ENCODE results near the gene RNF130. TPM values are rescaled to one million over a fixed set of nuclear protein-coding genes. Genes with fewer than 3 reads are reported as not detected.

The RNF130 gene
- total RNA-seq, 1 experiment from 2014 or later: 31.8 TPM

GRCh38 chr5:179955630-179956029, 115.9 kb downstream of the RNF130 start:
- H3K27ac Mint-ChIP-seq (ENCODE audit: low read depth, unreplicated experiment): no peak overlapping the region
- no peak overlapping the region for H3K4me3 Mint-ChIP-seq (ENCODE audit: unreplicated experiment)
- POLR2A ChIA-PET: interaction anchor here (1.1 kb wide), 1 partner anchor 15 kb away, joined by 6 read pairs; no protein-coding TSS in a partner anchor
- intact Hi-C loops (cut with micrococcal nuclease): no loop called here
- no peaks in the 10 kb centered on the region for H3K9me3 Mint-ChIP-seq (ENCODE audit: unreplicated experiment)
- H3K4me1 Mint-ChIP-seq (ENCODE audit: insufficient read depth, unreplicated experiment): peaks cover 5% of the 10 kb centered on the region
- no peak for TF ChIP-seq CTCF (IDR thresholded peaks at IDR 0.05; ENCODE audit: unreplicated experiment)
- no peak for DNase-seq (ENCODE audit: unreplicated experiment)
- no TSS peak for BruUV-seq (replicated peaks)
- CTCF ChIA-PET: interaction anchor here (0.7 to 0.8 kb wide), 2 partner anchors 93 to 142 kb away, joined by 3 to 5 read pairs; no protein-coding TSS in a partner anchor
- no peaks in the 10 kb centered on the region for H3K27me3 Mint-ChIP-seq (ENCODE audit: insufficient read depth, unreplicated experiment)
- peaks cover 15% of the 10 kb centered on the region for H3K36me3 Mint-ChIP-seq (ENCODE audit: insufficient read depth, unreplicated experiment)

- no peak for TF ChIP-seq CTCF (IDR thresholded peaks at IDR 0.05; ENCODE audit: unreplicated experiment)
- CTCF ChIA-PET: interaction anchor here (0.7 kb wide), 1 partner anchor 142 kb away, joined by 5 read pairs; no protein-coding TSS in a partner anchor
- Mint-ChIP-seq H3K4me1 (ENCODE audit: insufficient read depth, unreplicated experiment) (peaks cover 5% of the 10 kb centered on the region), H3K27ac (ENCODE audit: low read depth, unreplicated experiment) (no peak overlapping the region), H3K9me3 (ENCODE audit: unreplicated experiment) (no peaks in the 10 kb centered on the region), H3K27me3 (ENCODE audit: insufficient read depth, unreplicated experiment) (no peaks in the 10 kb centered on the region), H3K36me3 (ENCODE audit: insufficient read depth, unreplicated experiment) (peaks cover 19% of the 10 kb centered on the region), H3K4me3 (ENCODE audit: unreplicated experiment) (no peak overlapping the region)
- DNase-seq (ENCODE audit: unreplicated experiment): no peak
- intact Hi-C loops (cut with micrococcal nuclease): no loop called here
- BruUV-seq (replicated peaks): no TSS peak
- POLR2A ChIA-PET: no interaction called here
Measured at GRCh38 chr5:179955062-179955461, 116.5 kb downstream of the RNF130 start.

- Mint-ChIP-seq H3K27me3 (ENCODE audit: insufficient read depth, unreplicated experiment) (no peaks in the 10 kb centered on the region), H3K4me1 (ENCODE audit: insufficient read depth, unreplicated experiment) (peaks cover 5% of the 10 kb centered on the region), H3K4me3 (ENCODE audit: unreplicated experiment) (no peak overlapping the region), H3K9me3 (ENCODE audit: unreplicated experiment) (no peaks in the 10 kb centered on the region), H3K27ac (ENCODE audit: low read depth, unreplicated experiment) (no peak overlapping the region), H3K36me3 (ENCODE audit: insufficient read depth, unreplicated experiment) (peaks cover 19% of the 10 kb centered on the region)
- no TSS peak for BruUV-seq (replicated peaks)
- CTCF ChIA-PET: no interaction called here
- intact Hi-C loops (cut with micrococcal nuclease): no loop called here
- POLR2A ChIA-PET: no interaction called here
- DNase-seq (ENCODE audit: unreplicated experiment): peak; percentile 41
- TF ChIP-seq CTCF (IDR thresholded peaks at IDR 0.05; ENCODE audit: unreplicated experiment): no peak
Measured at GRCh38 chr5:179954434-179954833, 117.1 kb downstream of the RNF130 start.

GRCh38 chr5:179953987-179954386, 117.6 kb downstream of the RNF130 start:
- Mint-ChIP-seq H3K4me3 (ENCODE audit: unreplicated experiment) (no peak overlapping the region), H3K4me1 (ENCODE audit: insufficient read depth, unreplicated experiment) (peaks cover 5% of the 10 kb centered on the region), H3K36me3 (ENCODE audit: insufficient read depth, unreplicated experiment) (peaks cover 19% of the 10 kb centered on the region), H3K27ac (ENCODE audit: low read depth, unreplicated experiment) (no peak overlapping the region), H3K27me3 (ENCODE audit: insufficient read depth, unreplicated experiment) (no peaks in the 10 kb centered on the region), H3K9me3 (ENCODE audit: unreplicated experiment) (no peaks in the 10 kb centered on the region)
- DNase-seq (ENCODE audit: unreplicated experiment): no peak
- BruUV-seq (replicated peaks): no TSS peak
- TF ChIP-seq CTCF (IDR thresholded peaks at IDR 0.05; ENCODE audit: unreplicated experiment): no peak
- intact Hi-C loops (cut with micrococcal nuclease): no loop called here
- CTCF ChIA-PET: no interaction called here
- POLR2A ChIA-PET: no interaction called here

Data from MCF 10A (cell line).